Measurements from ENCODE around the gene PDK4. TPM values are rescaled to one million over a fixed set of nuclear protein-coding genes. Genes with fewer than 3 reads are reported as not detected.

The PDK4 gene
- total RNA-seq, 1 experiment from 2014 or later = 7.1 TPM

- DNase-seq = no peak
- Mint-ChIP-seq H3K27ac (ENCODE audit: unreplicated experiment) (no peak overlapping the region), H3K9me3 (ENCODE audit: low read depth, unreplicated experiment) (no peaks in the 10 kb centered on the region), H3K4me3 (ENCODE audit: low read depth, unreplicated experiment) (no peak overlapping the region), H3K4me1 (ENCODE audit: low read depth, unreplicated experiment) (no peaks in the 10 kb centered on the region), H3K27me3 (ENCODE audit: unreplicated experiment) (no peaks in the 10 kb centered on the region), H3K36me3 (ENCODE audit: insufficient read depth, unreplicated experiment) (no peaks in the 10 kb centered on the region)
- CTCF ChIA-PET = interaction anchor here (0.6 to 1.1 kb wide), 2 partner anchors 10 to 123 kb away, joined by 3 to 9 read pairs; no protein-coding TSS in a partner anchor
- intact Hi-C loops (cut with micrococcal nuclease; ENCODE audit: unreplicated experiment) = no loop called here
- BruUV-seq (replicated peaks) = no TSS peak
- no peak for TF ChIP-seq CTCF (IDR thresholded peaks at IDR 0.05; ENCODE audit: unreplicated experiment)
Observed at GRCh38 chr7:95535662-95536061, 60.7 kb downstream of the PDK4 start.

- H3K4me3 Mint-ChIP-seq (ENCODE audit: low read depth, unreplicated experiment) = no peak overlapping the region
- H3K4me1 Mint-ChIP-seq (ENCODE audit: low read depth, unreplicated experiment) = peaks cover 6% of the 10 kb centered on the region
Observed at GRCh38 chr7:95534796-95535195, 61.5 kb downstream of the PDK4 start.

More at GRCh38 chr7:95534796-95535195, 61.5 kb downstream of the PDK4 start:
- DNase-seq = no peak
- no peak overlapping the region for H3K27ac Mint-ChIP-seq (ENCODE audit: unreplicated experiment)
- H3K27me3 Mint-ChIP-seq (ENCODE audit: unreplicated experiment) = no peaks in the 10 kb centered on the region
- intact Hi-C loops (cut with micrococcal nuclease; ENCODE audit: unreplicated experiment) = no loop called here
- H3K9me3 Mint-ChIP-seq (ENCODE audit: low read depth, unreplicated experiment) = no peaks in the 10 kb centered on the region
- no peak for TF ChIP-seq CTCF (IDR thresholded peaks at IDR 0.05; ENCODE audit: unreplicated experiment)
- no peaks in the 10 kb centered on the region for H3K36me3 Mint-ChIP-seq (ENCODE audit: insufficient read depth, unreplicated experiment)
- CTCF ChIA-PET = no interaction called here
- no TSS peak for BruUV-seq (replicated peaks)

Other genes with a start within 250 kb of the PDK4 start
- 5.3 and 6.5 TPM in 2 replicates for gene PON3, start 200.1 kb downstream of the PDK4 start, total RNA-seq (2022)
- 73.7 and 79.6 TPM in 2 replicates for gene PON2, start 161.5 kb downstream of the PDK4 start, total RNA-seq (2022)
- 0.47 TPM in 1 of 2 replicates, not detected in the other for gene ASB4, start 110.6 kb downstream of the PDK4 start, total RNA-seq (2022)
- gene DYNC1I1, start 176.0 kb upstream of the PDK4 start, total RNA-seq (2022) = 0.73 and 1.4 TPM in 2 replicates

Measured in Calu3 (cell line).